ENCODE results near the gene CEP170B.

- TF ChIP-seq CBX8 (IDR thresholded peaks at IDR 0.05), result no peak
- no peak for TF ChIP-seq REST (IDR thresholded peaks at IDR 0.05)
- TF ChIP-seq PHF8 (IDR thresholded peaks at IDR 0.05; ENCODE audit: borderline replicate concordance, low read depth), result no peak
- TF ChIP-seq EHMT2 (IDR thresholded peaks at IDR 0.05; ENCODE audit: low read depth), result no peak
- no peak for TF ChIP-seq RCOR1 (IDR thresholded peaks at IDR 0.05; ENCODE audit: low read depth, low read length)
- no peak for TF ChIP-seq CTCF (IDR thresholded peaks at IDR 0.05)
- no peak for TF ChIP-seq RAD21 (conservative IDR thresholded peaks at IDR 0.05 in 1 of 2, IDR thresholded peaks at IDR 0.05 in 1 of 2)
- no peak for TF ChIP-seq JUNB (IDR thresholded peaks at IDR 0.05)
These were observed 19.1 kb upstream of the CEP170B start for GRCh38 chr14:104845834-104846441.
